OCI-LY1 (cell line): ENCODE data around the gene MTHFD1L.

Experiments
- CTCF ChIP-seq: fragments of 200-600 bp; sonication (generic), shearing (Covaris generic); IDR thresholded peaks from 2 replicates; pipeline ENCODE4 v1.5.1; 2017; ENCODE audit warnings: mild to moderate bottlenecking, antibody characterized with exemption, low read length, moderate library complexity, mixed read lengths
- EZH2 ChIP-seq: fragments of 200-600 bp; sonication (generic), shearing (Covaris generic); IDR thresholded peaks from 2 replicates; pipeline ENCODE4 v1.8.0; 2017; ENCODE audit warnings: borderline replicate concordance, mixed run types, mild to moderate bottlenecking, antibody characterized with exemption, low read length, moderate library complexity, mixed read lengths

GRCh38 chr6:150977281-150977680, 111.8 kb downstream of the MTHFD1L start:
- TF ChIP-seq CTCF (no peak), EZH2 (no peak)
